CD14-positive monocyte (primary cell): ENCODE measurements around the gene RTP5. TPM values are rescaled to one million over a fixed set of nuclear protein-coding genes. Genes with fewer than 3 reads are reported as not detected.

Source experiments
- DNase-seq, 3 donors: peaks; one replicate each; pipeline ENCODE4 v3.0.0-alpha.2; 2011 to 2022
- H2AFZ ChIP-seq: 2 replicates; pipeline ENCODE4 v1.6.0; 2012; ENCODE audit warnings: mild to moderate bottlenecking, low read depth, low read length, inconsistent platforms; ENCODE audit not compliant: insufficient read depth, poor library complexity, severe bottlenecking
- H3K27ac ChIP-seq, 2 donors: 1 replicate in 1 of 2; 2 replicates in 1 of 2; pipeline ENCODE4 v1.5.1; 2012 to 2013; ENCODE audit warnings: low read length in 2 of 2, control low read depth in 1 of 2, inconsistent platforms in 1 of 2, low read depth in 1 of 2, mild to moderate bottlenecking in 1 of 2
- H3K27me3 ChIP-seq, 2 donors: one replicate each; pipeline versions ENCODE4 v1.6.0 to v1.6.1; 2011 to 2013; ENCODE audit warnings: low read length in 2 of 2; ENCODE audit not compliant: control insufficient read depth in 2 of 2, insufficient read depth in 2 of 2
- H3K36me3 ChIP-seq, 2 donors: replicated peaks in 1 of 2; 1 replicate in 1 of 2; 2 replicates in 1 of 2; pipeline versions ENCODE4 v1.5.1 to v1.6.1; 2012 to 2013; ENCODE audit warnings: low read length in 2 of 2, control low read depth in 1 of 2, inconsistent platforms in 1 of 2, mild to moderate bottlenecking in 1 of 2; ENCODE audit not compliant: insufficient read depth in 2 of 2, control insufficient read depth in 1 of 2
- H3K4me1 ChIP-seq, 2 donors: 1 replicate in 1 of 2; 2 replicates in 1 of 2; pipeline versions ENCODE4 v1.5.1 to v1.6.1; 2012 to 2013; ENCODE audit warnings: low read length in 2 of 2, control low read depth in 1 of 2, inconsistent platforms in 1 of 2, mild to moderate bottlenecking in 1 of 2, moderate library complexity in 1 of 2; ENCODE audit not compliant: insufficient read depth in 2 of 2, control insufficient read depth in 1 of 2
- H3K4me2 ChIP-seq: replicated peaks from 2 replicates; pipeline ENCODE3; 2012; ENCODE audit warnings: low read length, moderate library complexity, mild to moderate bottlenecking; ENCODE audit not compliant: poor library complexity, severe bottlenecking; ENCODE audit errors: extremely low read depth
- H3K4me3 ChIP-seq, 3 experiments: fragments of 200-600 bp in 1 of 3; sonication (generic) in 1 of 3; replicated peaks in 1 of 3; 1 replicate in 2 of 3; 2 replicates in 1 of 3; pipeline ENCODE4 v1.5.1; 2011 to 2013; ENCODE audit warnings: low read length in 3 of 3, mild to moderate bottlenecking in 3 of 3, control low read depth in 2 of 3, low read depth in 2 of 3, inconsistent platforms in 1 of 3, moderate library complexity in 1 of 3
- H3K79me2 ChIP-seq: 2 replicates; pipeline ENCODE4 v1.6.0; 2012; ENCODE audit warnings: mild to moderate bottlenecking, control low read depth, inconsistent platforms, low read length, moderate library complexity; ENCODE audit not compliant: insufficient read depth
- H3K9ac ChIP-seq: 2 replicates; pipeline ENCODE4 v1.6.0; 2017; ENCODE audit warnings: low read length, mild to moderate bottlenecking; ENCODE audit not compliant: insufficient read depth, poor library complexity, severe bottlenecking
- H3K9me3 ChIP-seq, 2 donors: replicated peaks in 1 of 2; 1 replicate in 1 of 2; 2 replicates in 1 of 2; pipeline versions ENCODE4 v1.5.1 to v1.6.1; 2012 to 2013; ENCODE audit warnings: low read length in 2 of 2, control low read depth in 1 of 2; ENCODE audit not compliant: control insufficient read depth in 1 of 2, insufficient read depth in 1 of 2
- H4K20me1 ChIP-seq: 2 replicates; pipeline ENCODE4 v1.6.0; 2012; ENCODE audit warnings: mild to moderate bottlenecking, low read length, control low read depth, moderate library complexity; ENCODE audit not compliant: insufficient read depth
- H3K27ac Mint-ChIP-seq, 7 donors: one replicate each; pipeline ENCODE4 v1.8.0; 2020; ENCODE audit warnings: mild to moderate bottlenecking in 7 of 7, mixed read lengths in 7 of 7, moderate library complexity in 6 of 7, inconsistent platforms in 2 of 7
- H3K27me3 Mint-ChIP-seq, 3 donors: one replicate each; pipeline ENCODE4 v1.8.0; 2021 to 2022; ENCODE audit warnings: low read depth in 3 of 3, mild to moderate bottlenecking in 3 of 3, mixed read lengths in 3 of 3, moderate library complexity in 3 of 3, inconsistent platforms in 1 of 3
- H3K36me3 Mint-ChIP-seq, 2 donors: one replicate each; pipeline ENCODE4 v1.8.0; 2020; ENCODE audit warnings: mixed read lengths in 2 of 2, inconsistent platforms in 1 of 2, mild to moderate bottlenecking in 1 of 2
- H3K4me1 Mint-ChIP-seq: one replicate; pipeline ENCODE4 v1.8.0; 2020; ENCODE audit warnings: mild to moderate bottlenecking, mixed read lengths
- H3K4me3 Mint-ChIP-seq, 2 donors: one replicate each; pipeline ENCODE4 v1.8.0; 2020; ENCODE audit warnings: mild to moderate bottlenecking in 2 of 2, mixed read lengths in 2 of 2, moderate library complexity in 1 of 2
- H3K9me3 Mint-ChIP-seq, 7 donors: one replicate each; pipeline ENCODE4 v1.8.0; 2020 to 2022; ENCODE audit warnings: mixed read lengths in 7 of 7, mild to moderate bottlenecking in 6 of 7, moderate library complexity in 6 of 7, inconsistent platforms in 2 of 7
- WGBS: methylation state at CpG from one replicate; pipeline ENCODE4 v1.1.5; 2013; ENCODE audit warnings: missing lambda C conversion rate; ENCODE audit not compliant: insufficient coverage; 5-methylcytosine and 5-hydroxymethylcytosine counted together
- intact Hi-C, 2 donors: fragments of 100-400 bp; cut with micrococcal nuclease; formaldehyde crosslinking; loops; one replicate each; pipeline versions ENCODE4 v1.15.0 to v1.15.1; 2023
- polyA plus RNA-seq, 3 donors: library from polyadenylated mRNA; depleted of rRNA in 1 of 3; unstranded in 2 of 3; stranded (reverse) in 1 of 3; fragments of 300-500 nt in 2 of 3; fragments of >200 nt in 1 of 3; fragmentation: Illumina TruSeq in 2 of 3; gene quantifications; 1 replicate in 2 of 3; 2 replicates in 1 of 3; pipeline ENCODE4 v1.2.3, GENCODE V29; 2012 to 2021
- TF ChIP-seq, protein P1 (sequence below): fragments of 200-600 bp; IDR thresholded peaks from one replicate; pipeline ENCODE4 v1.8.0; 2022; ENCODE audit warnings: antibody characterized with exemption, mild to moderate bottlenecking

RTP5 gene
- polyA plus RNA-seq, 3 donors = 0.03 TPM; not detected in 2

DNA sequence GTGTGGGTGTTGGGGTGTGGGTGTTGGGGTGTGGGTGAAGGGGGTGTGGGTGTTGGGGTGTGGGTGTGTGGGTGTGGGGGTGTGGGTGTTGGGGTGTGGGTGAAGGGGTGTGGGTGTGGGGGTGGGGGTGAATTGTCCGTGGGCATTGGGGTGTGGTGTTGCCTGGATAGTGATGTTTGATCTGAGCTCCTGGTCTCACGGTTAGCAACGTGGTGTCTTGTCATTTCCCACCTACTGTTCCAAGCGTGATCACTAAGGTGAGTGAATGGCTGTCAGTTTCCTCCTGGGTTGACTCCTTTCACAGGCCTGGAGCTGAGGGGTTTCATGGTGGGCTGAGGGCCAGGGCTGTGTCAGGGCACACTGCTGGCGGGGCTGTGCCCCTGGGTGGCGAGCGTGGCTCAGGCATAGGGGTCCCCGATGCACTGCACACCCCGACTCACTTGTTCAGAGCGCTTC is 27.2 kb downstream of the RTP5 start:
- no peaks in the 10 kb centered on the region for H3K36me3 ChIP-seq
- Mint-ChIP-seq H3K4me3 (no peak overlapping the region), H3K4me1 (peaks cover under 1% of the 10 kb centered on the region), H3K27ac (no peak overlapping the region), H3K9me3 (peaks cover 0 to 8% (median 2%) of the 10 kb centered on the region in 7 donors), H3K36me3 (no peaks in the 10 kb centered on the region), H3K27me3 (peaks cover 0 to 10% (median 4%) of the 10 kb centered on the region in 3 donors)
- intact Hi-C loops = no loop called here
- no peaks in the 10 kb centered on the region for H3K79me2 ChIP-seq
- no peaks in the 10 kb centered on the region for H3K9me3 ChIP-seq
- H3K27ac ChIP-seq = no peak overlapping the region
- no peak overlapping the region for H3K4me2 ChIP-seq
- no peak for DNase-seq
- peaks cover 0 to 8% of the 10 kb centered on the region in 2 donors for H3K27me3 ChIP-seq
- TF ChIP-seq, protein P1, sequence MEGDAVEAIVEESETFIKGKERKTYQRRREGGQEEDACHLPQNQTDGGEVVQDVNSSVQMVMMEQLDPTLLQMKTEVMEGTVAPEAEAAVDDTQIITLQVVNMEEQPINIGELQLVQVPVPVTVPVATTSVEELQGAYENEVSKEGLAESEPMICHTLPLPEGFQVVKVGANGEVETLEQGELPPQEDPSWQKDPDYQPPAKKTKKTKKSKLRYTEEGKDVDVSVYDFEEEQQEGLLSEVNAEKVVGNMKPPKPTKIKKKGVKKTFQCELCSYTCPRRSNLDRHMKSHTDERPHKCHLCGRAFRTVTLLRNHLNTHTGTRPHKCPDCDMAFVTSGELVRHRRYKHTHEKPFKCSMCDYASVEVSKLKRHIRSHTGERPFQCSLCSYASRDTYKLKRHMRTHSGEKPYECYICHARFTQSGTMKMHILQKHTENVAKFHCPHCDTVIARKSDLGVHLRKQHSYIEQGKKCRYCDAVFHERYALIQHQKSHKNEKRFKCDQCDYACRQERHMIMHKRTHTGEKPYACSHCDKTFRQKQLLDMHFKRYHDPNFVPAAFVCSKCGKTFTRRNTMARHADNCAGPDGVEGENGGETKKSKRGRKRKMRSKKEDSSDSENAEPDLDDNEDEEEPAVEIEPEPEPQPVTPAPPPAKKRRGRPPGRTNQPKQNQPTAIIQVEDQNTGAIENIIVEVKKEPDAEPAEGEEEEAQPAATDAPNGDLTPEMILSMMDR = no peak
- H2AFZ ChIP-seq = no peak overlapping the region
- H3K9ac ChIP-seq = no peak overlapping the region
- H3K4me1 ChIP-seq = no peaks in the 10 kb centered on the region
- H4K20me1 ChIP-seq = no peaks in the 10 kb centered on the region
- WGBS = 93% methylated on average over 3 of the region's 10 CpGs
- H3K4me3 ChIP-seq = no peak overlapping the region

DNA sequence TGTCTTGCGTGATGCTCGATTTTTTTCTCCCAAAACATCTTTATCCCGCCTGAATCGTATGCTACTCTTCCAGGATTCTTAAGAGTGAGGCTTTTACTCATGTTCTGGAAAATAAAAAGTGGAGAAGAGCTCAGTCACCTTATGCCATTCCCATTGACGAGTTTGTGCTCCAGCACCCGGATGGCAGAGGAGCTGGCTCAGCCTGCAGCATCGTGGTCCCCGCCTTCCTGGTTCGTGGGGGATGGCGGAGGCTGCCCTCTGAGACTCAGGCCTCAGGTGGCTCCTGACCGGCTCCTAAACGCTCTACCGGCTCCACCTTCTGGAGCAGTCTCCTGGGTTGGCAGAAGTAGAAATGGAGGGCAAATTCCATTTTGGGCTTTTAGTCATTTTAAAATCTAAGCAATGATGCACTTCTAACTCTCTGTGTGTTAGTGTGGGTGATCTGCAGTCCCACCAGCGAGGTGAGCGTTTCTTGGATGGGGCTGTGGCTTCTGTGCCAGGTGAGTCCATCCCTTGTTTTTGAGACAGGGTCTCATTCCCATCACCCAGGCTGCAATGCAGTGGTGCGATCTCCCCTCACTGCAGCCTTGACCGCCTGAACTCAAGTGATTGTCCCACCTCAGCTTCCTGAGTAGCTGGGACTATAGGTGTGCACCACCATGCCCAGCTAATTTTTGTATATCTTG is 27.8 kb downstream of the RTP5 start:
- H3K27me3 ChIP-seq = peaks cover 0 to 12% of the 10 kb centered on the region in 2 donors
- intact Hi-C loops = no loop called here
- H3K36me3 ChIP-seq = no peaks in the 10 kb centered on the region
- no peaks in the 10 kb centered on the region for H3K36me3 Mint-ChIP-seq
- no peak overlapping the region for H3K27ac ChIP-seq
- H3K9me3 Mint-ChIP-seq = peaks cover 0 to 8% (median 2%) of the 10 kb centered on the region in 7 donors
- 95% methylated on average over 7 of the region's 17 CpGs for WGBS
- H3K79me2 ChIP-seq = no peaks in the 10 kb centered on the region
- DNase-seq = no peak
- TF ChIP-seq, protein P1 = no peak
- no peaks in the 10 kb centered on the region for H3K9me3 ChIP-seq
- no peak overlapping the region for H3K9ac ChIP-seq
- H3K27me3 Mint-ChIP-seq = peaks cover 0 to 15% (median 5%) of the 10 kb centered on the region in 3 donors
- no peak overlapping the region for H3K4me3 ChIP-seq
- H3K4me1 ChIP-seq = no peaks in the 10 kb centered on the region
- H3K27ac Mint-ChIP-seq = no peak overlapping the region
- peaks cover 2% of the 10 kb centered on the region for H3K4me1 Mint-ChIP-seq
- no peak overlapping the region for H3K4me2 ChIP-seq
- H4K20me1 ChIP-seq = no peaks in the 10 kb centered on the region
- H3K4me3 Mint-ChIP-seq = no peak overlapping the region
- H2AFZ ChIP-seq = no peak overlapping the region
